GOT3 (cell line): ENCODE results near the gene SSTR3.

ENCODE experiments used
- DNase-seq: peaks from one replicate; lab custom pipeline; 2025; ENCODE audit warnings: mixed read lengths; lab: John Stamatoyannopoulos, UW

Gene SSTR3

GRCh38 chr22:37167176-37167980, 44.9 kb downstream of the SSTR3 start:
- DNase-seq: no peak

GRCh38 chr22:37166675-37167066, 45.6 kb downstream of the SSTR3 start:
- DNase-seq: no peak

GRCh38 chr22:37165940-37166674, 46.2 kb downstream of the SSTR3 start:
- DNase-seq: no peak

- no peak for DNase-seq
Measured at GRCh38 chr22:37165066-37165465, 47.2 kb downstream of the SSTR3 start.

DNA sequence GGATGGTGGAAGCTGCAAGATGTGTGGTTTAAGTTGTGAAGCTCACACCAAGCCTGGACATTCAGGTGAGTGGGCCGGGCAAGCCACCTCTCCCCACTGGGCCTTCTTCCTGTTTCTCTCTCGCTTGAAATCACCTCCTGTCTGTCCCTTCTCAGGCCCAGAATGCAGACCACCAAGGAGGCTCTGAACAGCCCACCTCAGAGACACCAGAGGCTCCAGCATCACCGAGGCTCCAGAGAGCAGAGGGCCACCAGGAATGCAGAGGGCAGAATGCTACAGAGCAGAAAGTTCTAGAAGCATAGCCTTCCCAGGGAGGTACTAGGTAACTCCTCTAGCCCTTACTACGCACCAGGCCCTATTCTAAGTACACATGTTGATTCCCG, 47.8 kb downstream of the SSTR3 start:
- DNase-seq: no peak

GRCh38 chr22:37163575-37164504, 48.4 kb downstream of the SSTR3 start:
- DNase-seq: no peak

DNA sequence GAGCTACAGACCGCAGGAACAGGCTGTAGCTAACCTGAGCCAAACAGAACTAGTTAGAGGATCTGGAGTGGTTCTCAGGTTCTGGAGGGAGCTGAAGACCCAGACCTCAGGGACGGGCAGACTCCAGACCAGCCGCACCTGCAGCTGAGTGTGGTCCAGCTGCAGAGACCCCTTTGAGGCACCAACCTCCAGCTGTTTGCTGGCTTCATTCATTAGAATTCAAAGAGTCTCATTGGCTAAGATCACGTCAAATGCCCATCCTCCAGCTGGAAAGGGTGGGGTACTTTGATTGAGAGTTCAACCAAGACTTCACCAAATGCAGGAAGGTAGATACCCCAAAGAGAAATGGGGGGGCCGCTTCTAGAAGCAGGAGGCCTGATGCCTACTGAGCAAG, 49.2 kb downstream of the SSTR3 start:
- no peak for DNase-seq

GRCh38 chr22:37162221-37163095, 49.8 kb downstream of the SSTR3 start:
- DNase-seq: no peak

GRCh38 chr22:37161443-37161842, 50.8 kb downstream of the SSTR3 start:
- DNase-seq: no peak

- DNase-seq: no peak
Measured at GRCh38 chr22:37160027-37160426, 52.2 kb downstream of the SSTR3 start.

DNA sequence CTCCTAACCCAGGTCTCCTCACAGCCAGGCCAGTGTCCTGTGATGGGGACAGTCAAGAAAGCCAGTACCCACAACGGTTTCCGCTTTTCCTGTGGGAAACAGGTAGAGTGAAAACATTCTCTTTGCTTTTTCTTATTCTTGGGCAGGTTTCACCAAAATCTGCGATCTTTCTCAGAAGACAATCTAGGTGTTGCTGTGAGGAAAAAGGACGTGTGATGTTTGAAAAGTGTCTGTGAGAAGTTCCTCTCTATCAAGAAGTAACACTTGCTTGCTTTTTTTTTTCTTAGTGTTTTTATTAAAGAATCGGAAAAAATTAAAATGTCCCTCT, 53.4 kb downstream of the SSTR3 start:
- DNase-seq: no peak

- no peak for DNase-seq
Measured at GRCh38 chr22:37157516-37158285, 54.6 kb downstream of the SSTR3 start.

DNA sequence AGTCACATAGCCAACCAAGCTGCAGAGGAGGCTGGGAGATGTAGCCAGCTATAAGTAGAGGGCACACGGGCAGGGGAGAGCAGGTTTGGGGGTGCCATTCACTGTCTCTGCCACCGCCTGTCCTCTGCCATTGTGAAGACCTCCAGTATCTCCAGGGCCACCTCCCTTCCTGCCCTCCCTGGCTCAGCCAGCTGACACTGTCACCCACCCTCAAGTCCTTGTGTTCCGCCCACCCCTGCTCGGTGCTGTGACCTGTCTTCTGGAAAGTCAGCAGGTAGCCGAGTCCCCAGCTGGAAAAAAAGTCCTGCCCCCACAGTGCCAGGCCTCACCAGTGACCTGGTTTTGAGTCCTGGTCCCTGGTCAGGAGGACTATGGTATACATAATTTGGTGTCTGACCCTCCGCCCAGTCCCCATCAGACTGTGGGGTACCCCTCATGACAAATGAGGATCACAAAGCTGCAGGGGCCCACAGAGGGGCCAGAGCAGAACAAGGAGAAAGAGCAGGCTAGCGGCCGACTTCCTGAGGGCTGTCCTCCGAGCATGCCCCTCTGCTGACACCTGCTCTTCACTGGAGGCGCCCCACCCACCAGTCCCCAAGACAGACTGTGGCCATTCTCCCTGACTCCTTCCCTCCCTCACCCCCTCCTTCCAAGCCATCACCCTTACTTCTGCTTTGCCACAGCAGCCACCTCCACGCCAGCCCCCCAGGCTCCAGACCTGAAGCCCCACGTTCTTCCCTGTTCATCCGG, 55.4 kb downstream of the SSTR3 start:
- DNase-seq: no peak

- no peak for DNase-seq
Measured at GRCh38 chr22:37155971-37156370, 56.3 kb downstream of the SSTR3 start.

DNA sequence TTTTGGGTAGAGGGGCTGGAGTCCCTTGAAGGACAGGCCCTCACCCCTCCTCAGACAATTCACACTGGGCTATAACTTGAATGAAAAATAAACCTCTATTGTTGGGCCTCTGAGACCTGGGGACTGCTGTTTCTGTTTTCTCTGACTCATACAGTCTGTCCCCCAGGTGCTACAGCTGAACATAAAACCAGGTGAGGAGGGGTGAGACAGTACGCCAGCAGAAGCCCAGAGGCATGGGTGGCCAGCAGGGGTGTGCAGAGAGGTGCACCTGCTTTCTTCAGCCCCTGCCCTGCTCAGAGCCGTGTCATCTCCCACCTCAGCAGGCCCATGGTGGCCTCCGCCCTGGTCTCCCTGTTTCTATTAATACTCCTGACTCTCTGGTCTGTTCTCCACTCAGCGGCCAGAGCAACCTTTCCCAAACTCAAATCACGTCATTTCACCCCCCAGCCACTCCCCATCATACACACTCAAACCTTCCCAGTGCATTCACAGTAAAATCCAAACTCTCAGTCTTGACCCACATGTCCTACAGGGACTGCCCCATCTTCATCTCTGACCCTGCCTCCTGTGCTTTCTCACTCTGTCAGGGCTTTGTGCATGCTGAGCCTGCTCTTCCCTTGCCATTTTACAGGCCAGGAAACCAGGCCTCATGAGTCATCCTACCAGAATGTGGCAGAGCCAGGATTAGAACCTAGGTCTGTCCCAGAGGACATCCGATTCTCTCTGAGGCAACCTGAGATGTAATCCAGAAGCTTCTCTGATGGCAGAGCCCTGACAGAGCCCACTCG, 57.2 kb downstream of the SSTR3 start:
- no peak for DNase-seq
